ENCODE results near the gene IL18RAP.

Gene IL18RAP

DNA sequence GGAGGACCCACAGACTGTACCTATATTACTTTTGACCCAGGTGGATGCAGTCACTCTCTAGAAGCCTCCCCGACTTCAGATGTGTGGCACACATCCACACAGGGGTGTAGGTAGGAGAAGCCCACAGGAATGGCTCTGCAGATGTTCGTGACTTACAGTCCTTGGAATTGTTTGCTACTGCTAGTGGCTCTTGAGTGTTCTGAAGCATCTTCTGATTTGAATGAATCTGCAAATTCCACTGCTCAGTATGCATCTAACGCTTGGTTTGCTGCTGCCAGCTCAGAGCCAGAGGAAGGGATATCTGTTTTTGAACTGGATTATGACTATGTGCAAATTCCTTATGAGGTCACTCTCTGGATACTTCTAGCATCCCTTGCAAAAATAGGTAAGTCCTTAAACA lies 50.7 kb downstream of the IL18RAP start:
- DNase-seq (ENCODE audit: insufficient read length, low spot score), result no peak
- TF ChIP-seq, protein P1, sequence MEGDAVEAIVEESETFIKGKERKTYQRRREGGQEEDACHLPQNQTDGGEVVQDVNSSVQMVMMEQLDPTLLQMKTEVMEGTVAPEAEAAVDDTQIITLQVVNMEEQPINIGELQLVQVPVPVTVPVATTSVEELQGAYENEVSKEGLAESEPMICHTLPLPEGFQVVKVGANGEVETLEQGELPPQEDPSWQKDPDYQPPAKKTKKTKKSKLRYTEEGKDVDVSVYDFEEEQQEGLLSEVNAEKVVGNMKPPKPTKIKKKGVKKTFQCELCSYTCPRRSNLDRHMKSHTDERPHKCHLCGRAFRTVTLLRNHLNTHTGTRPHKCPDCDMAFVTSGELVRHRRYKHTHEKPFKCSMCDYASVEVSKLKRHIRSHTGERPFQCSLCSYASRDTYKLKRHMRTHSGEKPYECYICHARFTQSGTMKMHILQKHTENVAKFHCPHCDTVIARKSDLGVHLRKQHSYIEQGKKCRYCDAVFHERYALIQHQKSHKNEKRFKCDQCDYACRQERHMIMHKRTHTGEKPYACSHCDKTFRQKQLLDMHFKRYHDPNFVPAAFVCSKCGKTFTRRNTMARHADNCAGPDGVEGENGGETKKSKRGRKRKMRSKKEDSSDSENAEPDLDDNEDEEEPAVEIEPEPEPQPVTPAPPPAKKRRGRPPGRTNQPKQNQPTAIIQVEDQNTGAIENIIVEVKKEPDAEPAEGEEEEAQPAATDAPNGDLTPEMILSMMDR (IDR thresholded peaks at IDR 0.05; ENCODE audit: insufficient read depth, missing control alignments), result no peak
- FAIRE-seq, result no peak

DNA sequence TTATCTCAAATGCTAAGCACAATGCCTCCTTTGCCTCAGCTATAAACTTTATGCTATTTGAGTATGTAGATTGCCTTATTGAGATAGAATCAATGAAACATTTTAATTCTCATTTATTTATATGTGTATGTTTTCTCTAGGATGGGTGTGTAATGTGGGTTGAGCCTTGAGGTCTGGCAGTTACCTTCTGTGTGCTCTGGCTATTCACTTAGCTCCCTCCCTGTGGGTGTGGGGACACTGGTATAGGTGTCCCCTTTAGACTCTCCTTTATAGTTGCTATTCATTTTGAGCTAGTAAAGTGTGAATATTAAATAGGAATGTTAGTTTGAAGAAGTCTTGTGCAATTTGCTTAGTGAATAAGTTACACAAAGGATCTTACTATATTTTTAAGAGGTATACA lies 51.8 kb downstream of the IL18RAP start:
- TF ChIP-seq, protein P1 (IDR thresholded peaks at IDR 0.05; ENCODE audit: insufficient read depth, missing control alignments), result no peak
- no peak for DNase-seq (ENCODE audit: insufficient read length, low spot score)
- FAIRE-seq, result no peak

DNA sequence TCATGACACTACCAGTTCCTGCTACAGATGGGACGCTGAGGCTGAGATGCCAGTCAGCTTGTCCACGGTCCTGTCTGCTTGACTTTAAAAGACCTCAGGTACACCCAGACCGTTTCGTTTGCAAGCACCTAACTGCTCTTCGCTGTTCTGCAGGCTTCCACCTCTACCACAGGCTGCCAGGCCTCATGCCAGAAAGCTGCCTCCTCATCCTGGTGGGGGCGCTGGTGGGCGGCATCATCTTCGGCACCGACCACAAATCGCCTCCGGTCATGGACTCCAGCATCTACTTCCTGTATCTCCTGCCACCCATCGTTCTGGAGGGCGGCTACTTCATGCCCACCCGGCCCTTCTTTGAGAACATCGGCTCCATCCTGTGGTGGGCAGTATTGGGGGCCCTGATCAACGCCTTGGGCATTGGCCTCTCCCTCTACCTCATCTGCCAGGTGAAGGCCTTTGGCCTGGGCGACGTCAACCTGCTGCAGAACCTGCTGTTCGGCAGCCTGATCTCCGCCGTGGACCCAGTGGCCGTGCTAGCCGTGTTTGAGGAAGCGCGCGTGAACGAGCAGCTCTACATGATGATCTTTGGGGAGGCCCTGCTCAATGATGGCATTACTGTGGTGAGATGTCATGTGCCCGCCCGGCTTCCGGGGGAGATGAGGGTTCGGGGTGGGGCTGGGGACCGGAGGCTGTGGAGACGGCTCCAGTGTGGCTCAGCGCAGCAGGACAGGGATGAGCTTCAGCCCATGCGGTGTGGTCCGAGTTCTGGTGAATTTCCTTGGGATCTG lies 55.9 kb downstream of the IL18RAP start:
- FAIRE-seq, result no peak
- no peak for DNase-seq (ENCODE audit: insufficient read length, low spot score)
- TF ChIP-seq, protein P1 (IDR thresholded peaks at IDR 0.05; ENCODE audit: insufficient read depth, missing control alignments), result no peak

DNA sequence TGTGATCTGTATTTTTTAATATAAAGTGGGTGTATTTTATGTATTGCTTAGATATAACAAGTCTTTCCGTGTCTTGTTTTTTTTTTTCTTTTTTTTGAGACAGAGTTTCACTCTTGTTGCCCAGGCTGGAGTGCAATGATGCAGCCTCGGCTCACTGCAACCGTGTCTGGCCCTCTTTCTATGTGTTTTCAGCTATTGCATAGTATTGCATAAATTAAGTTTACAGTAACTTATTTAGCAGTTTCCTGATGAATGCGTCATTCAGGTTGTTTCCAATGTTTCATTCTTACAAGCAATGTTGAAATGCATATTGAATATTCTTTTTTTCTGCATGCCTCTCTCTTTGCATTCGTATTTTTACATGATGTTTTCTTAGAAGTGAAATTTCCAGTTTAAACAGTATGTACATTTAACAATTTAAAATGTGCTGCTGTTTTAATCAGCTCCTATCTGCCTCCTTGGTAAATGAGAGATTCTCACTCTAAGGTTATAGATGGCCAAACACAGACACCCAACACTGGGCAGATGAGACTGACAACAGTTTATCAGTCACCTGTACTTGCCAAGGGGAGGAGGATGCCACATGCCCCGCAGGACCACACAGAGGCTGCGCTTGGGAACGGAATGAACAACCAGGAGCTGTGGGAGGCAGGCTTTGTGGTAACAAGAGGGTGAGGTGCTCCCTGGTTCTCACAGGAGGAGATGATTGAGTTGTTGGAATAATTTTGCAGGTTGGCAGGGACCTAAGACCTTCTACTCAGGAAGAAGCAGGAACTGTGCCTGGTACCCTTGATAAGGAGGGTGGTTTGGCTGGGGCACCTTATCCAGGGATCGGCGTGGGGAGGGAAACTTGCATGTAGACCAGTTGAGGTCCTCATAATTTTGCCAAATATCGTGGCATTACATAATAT lies 57.6 kb downstream of the IL18RAP start:
- no peak for FAIRE-seq
- no peak for DNase-seq (ENCODE audit: insufficient read length, low spot score)
- TF ChIP-seq, protein P1 (IDR thresholded peaks at IDR 0.05; ENCODE audit: insufficient read depth, missing control alignments), result no peak

DNA sequence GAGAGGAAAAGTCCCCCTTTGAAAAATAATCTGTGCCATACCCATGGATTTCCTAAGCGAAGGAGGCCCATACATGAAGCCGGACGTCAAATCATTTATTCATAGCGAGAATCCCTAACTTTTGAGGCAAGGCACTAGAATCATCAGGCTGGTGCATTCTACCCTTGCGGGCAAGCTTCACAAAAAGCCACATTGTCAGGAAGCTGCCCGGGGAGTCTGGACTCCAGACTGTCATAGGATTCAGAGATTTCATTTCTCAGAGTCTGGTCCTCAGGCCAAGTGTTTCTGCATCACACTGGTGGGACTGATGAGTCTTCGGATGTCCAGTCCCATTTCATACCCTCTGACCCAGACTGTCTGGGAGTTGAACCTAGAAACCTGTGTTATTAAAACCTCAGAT lies 59.0 kb downstream of the IL18RAP start:
- TF ChIP-seq, protein P1 (IDR thresholded peaks at IDR 0.05; ENCODE audit: insufficient read depth, missing control alignments), result no peak
- no peak for DNase-seq (ENCODE audit: insufficient read length, low spot score)
- no peak for FAIRE-seq

DNA sequence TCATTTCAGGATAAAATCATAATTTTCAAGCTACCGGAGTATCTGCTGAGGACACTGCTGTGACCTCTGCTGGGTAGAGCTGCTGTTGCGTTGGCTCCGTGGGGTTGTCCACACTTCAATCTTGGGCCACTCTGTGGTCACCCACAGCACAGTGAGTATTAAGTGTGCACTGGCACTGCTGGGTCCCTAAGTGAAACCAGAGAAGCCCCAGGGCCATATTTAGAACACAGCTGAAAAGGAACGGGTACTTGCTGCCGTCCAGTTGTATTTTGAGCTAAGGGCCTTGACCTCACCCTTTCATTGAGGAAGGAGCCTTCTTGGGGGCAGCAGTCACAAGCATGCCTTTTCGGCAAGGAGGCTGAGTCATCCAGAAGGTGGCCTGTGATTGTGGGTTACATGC lies 60.1 kb downstream of the IL18RAP start:
- TF ChIP-seq, protein P1 (IDR thresholded peaks at IDR 0.05; ENCODE audit: insufficient read depth, missing control alignments), result no peak
- FAIRE-seq, result no peak
- no peak for DNase-seq (ENCODE audit: insufficient read length, low spot score)

All from D721Med (cell line).